Calu3 (cell line): Measurements from ENCODE around the gene MYH10. TPM values are rescaled to one million over a fixed set of nuclear protein-coding genes. Genes with fewer than 3 reads are reported as not detected.

Experiments used
- BruUV-seq: library from RNA; stranded (reverse); fragments of 400-500 nt; replicated peaks from 2 replicates; lab custom pipeline; 2021; lab: Mats Ljungman, UMichigan
- CTCF ChIA-PET: fragments of 300-600 bp; sonication (Branson Sonifier 250); formaldehyde crosslinking; loops from one replicate; lab custom pipeline; 2022; ENCODE audit warnings: antibody characterized with exemption; lab: Charles Lee
- DNase-seq: peaks from one replicate; pipeline ENCODE4 v3.0.0; 2022
- H3K27ac Mint-ChIP-seq: one replicate; pipeline ENCODE4 v1.8.0; 2022; ENCODE audit warnings: mixed read lengths; ENCODE audit not compliant: unreplicated experiment
- H3K27me3 Mint-ChIP-seq: one replicate; pipeline ENCODE4 v1.8.0; 2022; ENCODE audit warnings: mixed read lengths; ENCODE audit not compliant: unreplicated experiment
- H3K36me3 Mint-ChIP-seq: one replicate; pipeline ENCODE4 v1.8.0; 2022; ENCODE audit warnings: mild to moderate bottlenecking, moderate library complexity, mixed read lengths; ENCODE audit not compliant: insufficient read depth, unreplicated experiment
- H3K4me1 Mint-ChIP-seq: one replicate; pipeline ENCODE4 v1.8.0; 2022; ENCODE audit warnings: mild to moderate bottlenecking, low read depth, mixed read lengths; ENCODE audit not compliant: unreplicated experiment
- H3K4me3 Mint-ChIP-seq: one replicate; pipeline ENCODE4 v1.8.0; 2022; ENCODE audit warnings: mild to moderate bottlenecking, low read depth, moderate library complexity, mixed read lengths; ENCODE audit not compliant: unreplicated experiment
- H3K9me3 Mint-ChIP-seq: one replicate; pipeline ENCODE4 v1.8.0; 2022; ENCODE audit warnings: low read depth, mixed read lengths; ENCODE audit not compliant: unreplicated experiment
- CTCF ChIP-seq: fragments of 200-600 bp; IDR thresholded peaks from one replicate; pipeline ENCODE4 v1.8.0; 2022; ENCODE audit warnings: antibody characterized with exemption; ENCODE audit not compliant: unreplicated experiment
- intact Hi-C: fragments of 100-400 bp; cut with micrococcal nuclease; formaldehyde crosslinking; loops from one replicate; pipeline ENCODE4 v1.10.0; 2022; ENCODE audit not compliant: unreplicated experiment
- total RNA-seq: library from RNA; stranded (reverse); gene quantifications from 2 replicates; pipeline ENCODE4 v1.2.3, GENCODE V29; 2022

MYH10 gene
- total RNA-seq, 1 experiment from 2014 or later: 37.0 TPM

- H3K4me1 Mint-ChIP-seq: no peaks in the 10 kb centered on the region
- intact Hi-C loops: no loop called here
- no peak overlapping the region for H3K27ac Mint-ChIP-seq
- no peak for TF ChIP-seq CTCF
- H3K36me3 Mint-ChIP-seq: no peaks in the 10 kb centered on the region
- CTCF ChIA-PET: no interaction called here
- no peak for DNase-seq
- H3K4me3 Mint-ChIP-seq: no peak overlapping the region
- BruUV-seq: no TSS peak
- no peaks in the 10 kb centered on the region for H3K9me3 Mint-ChIP-seq
- H3K27me3 Mint-ChIP-seq: no peaks in the 10 kb centered on the region
Observed at GRCh38 chr17:8599351-8600011, 31.0 kb downstream of the MYH10 start.

GRCh38 chr17:8598913-8599312 is 31.6 kb downstream of the MYH10 start:
- Mint-ChIP-seq H3K9me3 (no peaks in the 10 kb centered on the region), H3K4me1 (no peaks in the 10 kb centered on the region), H3K36me3 (no peaks in the 10 kb centered on the region), H3K4me3 (no peak overlapping the region), H3K27me3 (no peaks in the 10 kb centered on the region), H3K27ac (no peak overlapping the region)
- CTCF ChIA-PET: no interaction called here
- intact Hi-C loops: no loop called here
- TF ChIP-seq CTCF: no peak
- no peak for DNase-seq
- BruUV-seq: no TSS peak

GRCh38 chr17:8593830-8594229 is 36.7 kb downstream of the MYH10 start:
- no TSS peak for BruUV-seq
- CTCF ChIA-PET: no interaction called here
- H3K4me1 Mint-ChIP-seq: no peaks in the 10 kb centered on the region
- intact Hi-C loops: no loop called here
- H3K4me3 Mint-ChIP-seq: no peak overlapping the region
- no peak for DNase-seq
- no peaks in the 10 kb centered on the region for H3K27me3 Mint-ChIP-seq
- H3K36me3 Mint-ChIP-seq: no peaks in the 10 kb centered on the region
- TF ChIP-seq CTCF: no peak
- H3K9me3 Mint-ChIP-seq: no peaks in the 10 kb centered on the region
- H3K27ac Mint-ChIP-seq: no peak overlapping the region

- DNase-seq: no peak
Observed at GRCh38 chr17:8593276-8593675, 37.2 kb downstream of the MYH10 start.

More at GRCh38 chr17:8593276-8593675, 37.2 kb downstream of the MYH10 start:
- H3K27me3 Mint-ChIP-seq: no peaks in the 10 kb centered on the region
- no peak for TF ChIP-seq CTCF
- BruUV-seq: no TSS peak
- no peaks in the 10 kb centered on the region for H3K9me3 Mint-ChIP-seq
- no peaks in the 10 kb centered on the region for H3K4me1 Mint-ChIP-seq
- no peak overlapping the region for H3K4me3 Mint-ChIP-seq
- intact Hi-C loops: no loop called here
- H3K27ac Mint-ChIP-seq: no peak overlapping the region
- H3K36me3 Mint-ChIP-seq: no peaks in the 10 kb centered on the region
- CTCF ChIA-PET: no interaction called here
